Measurements from ENCODE around the gene PLVAP. TPM values are rescaled to one million over a fixed set of nuclear protein-coding genes. Genes with fewer than 3 reads are reported as not detected.

PLVAP gene
- total and polyA plus RNA-seq, 9 of the 15 experiments (the other 6 are each of a cell fraction or from before 2014, with no cell fraction given): 0.09 to 0.84 (median 0.51) TPM; not detected in 4

- TF ChIP-seq RERE (CRISPR knock-in tag; IDR thresholded peaks at IDR 0.05; ENCODE audit: borderline replicate concordance): no peak
- TF ChIP-seq ZNF699 (CRISPR knock-in tag; IDR thresholded peaks at IDR 0.05; ENCODE audit: insufficient replicate concordance): no peak
- TF ChIP-seq THRAP3 (IDR thresholded peaks at IDR 0.05; ENCODE audit: borderline replicate concordance): no peak
- TF ChIP-seq ZC3H4 (CRISPR knock-in tag; IDR thresholded peaks at IDR 0.05; ENCODE audit: borderline replicate concordance): no peak
- TF ChIP-seq HEY1 (CRISPR knock-in tag; IDR thresholded peaks at IDR 0.05; ENCODE audit: borderline replicate concordance): no peak
- peak; percentile 26; the same call in 1 of the 2 replicates for TF ChIP-seq GTF2F1 (IDR thresholded peaks at IDR 0.05; ENCODE audit: low read depth, low read length)
- no peak for TF ChIP-seq UBTF (IDR thresholded peaks at IDR 0.05; ENCODE audit: borderline replicate concordance in 1 of 2, low read depth in 2 of 2, low read length in 2 of 2)
- TF ChIP-seq ZNF277 (CRISPR knock-in tag; IDR thresholded peaks at IDR 0.05; ENCODE audit: borderline replicate concordance): no peak
- peak; percentile 18; the same call in 1 of the 2 replicates for TF ChIP-seq ARID1B (IDR thresholded peaks at IDR 0.05)
- no peak for TF ChIP-seq ZNF274 (IDR thresholded peaks at IDR 0.05; ENCODE audit: borderline replicate concordance, low read depth, low read length)
- TF ChIP-seq SREBF1 (IDR thresholded peaks at IDR 0.05; ENCODE audit: borderline replicate concordance, low read depth, low read length): no peak
- TF ChIP-seq ZNF174 (CRISPR knock-in tag; IDR thresholded peaks at IDR 0.05): no peak
- TF ChIP-seq EWSR1 (IDR thresholded peaks at IDR 0.05; ENCODE audit: borderline replicate concordance, low read depth, partially characterized antibody): no peak
- peak; percentile 38; the same call in 1 of the 2 replicates for TF ChIP-seq NKRF (IDR thresholded peaks at IDR 0.05; ENCODE audit: borderline replicate concordance)
- TF ChIP-seq EGR1 (conservative IDR thresholded peaks at IDR 0.05): no peak
These were observed 28.3 kb upstream of the PLVAP start, which contains the start of gene BST2 (continued) for GRCh38 chr19:17405250-17406045.

Measured in K562 (cell line).